Fibroblast of lung (primary cell): Measurements from ENCODE around the gene SLCO2B1. TPM values are rescaled to one million over a fixed set of nuclear protein-coding genes. Genes with fewer than 3 reads are reported as not detected.
A peak's percentile ranks its signal among the peaks of the same experiment; 100 is the strongest.

Experiments
- DNase-seq, 2 donors: peaks; one replicate each; pipeline versions ENCODE4 v3.0.0 to v3.0.0-alpha.2; 2010; ENCODE audit warnings: low read depth in 2 of 2
- H2AFZ ChIP-seq: 2 replicates; pipeline ENCODE4 v1.5.1; 2012; ENCODE audit warnings: low read length, control low read depth, inconsistent platforms
- H3K27ac ChIP-seq: 2 replicates; pipeline ENCODE4 v1.5.1; 2011; ENCODE audit warnings: low read length, control low read depth; ENCODE audit not compliant: insufficient read depth
- H3K27me3 ChIP-seq: 2 replicates; pipeline ENCODE4 v1.5.1; 2011; ENCODE audit warnings: mild to moderate bottlenecking, low read length; ENCODE audit not compliant: control insufficient read depth, insufficient read depth
- H3K36me3 ChIP-seq: 2 replicates; pipeline ENCODE4 v1.5.1; 2011; ENCODE audit warnings: low read length; ENCODE audit not compliant: control insufficient read depth, insufficient read depth
- H3K4me1 ChIP-seq: 2 replicates; pipeline ENCODE4 v1.5.1; 2011; ENCODE audit warnings: low read length; ENCODE audit not compliant: control insufficient read depth, insufficient read depth; ENCODE audit errors: extremely low read depth
- H3K4me2 ChIP-seq: 2 replicates; pipeline ENCODE4 v1.5.1; 2011; ENCODE audit warnings: low read length, control low read depth; ENCODE audit not compliant: insufficient read depth; ENCODE audit errors: extremely low read depth
- H3K4me3 ChIP-seq, 4 experiments: fragments of 200-600 bp in 1 of 4; sonication (generic) in 1 of 4; replicated peaks in 1 of 4; 2 replicates each; pipeline ENCODE4 v1.5.1; 2011 to 2016; ENCODE audit warnings: low read length in 4 of 4, low read depth in 3 of 4, mild to moderate bottlenecking in 3 of 4, control low read depth in 2 of 4, inconsistent platforms in 1 of 4, mixed read lengths in 1 of 4; ENCODE audit not compliant: insufficient read depth in 1 of 4; ENCODE audit errors: control extremely low read depth in 1 of 4
- H3K79me2 ChIP-seq: 2 replicates; pipeline ENCODE4 v1.5.1; 2012; ENCODE audit warnings: mild to moderate bottlenecking, low read length, inconsistent platforms; ENCODE audit not compliant: control insufficient read depth, insufficient read depth
- H3K9ac ChIP-seq: 2 replicates; pipeline ENCODE4 v1.5.1; 2011; ENCODE audit warnings: mild to moderate bottlenecking, low read length, control low read depth; ENCODE audit not compliant: insufficient read depth
- H3K9me3 ChIP-seq: 2 replicates; pipeline ENCODE4 v1.5.1; 2012; ENCODE audit warnings: low read depth, low read length; ENCODE audit not compliant: control insufficient read depth, insufficient read depth
- H4K20me1 ChIP-seq: 2 replicates; pipeline ENCODE4 v1.5.1; 2011; ENCODE audit warnings: low read length; ENCODE audit not compliant: control insufficient read depth, insufficient read depth; ENCODE audit errors: extremely low read depth
- EZH2 ChIP-seq: IDR thresholded peaks from 2 replicates; pipeline ENCODE4 v1.5.1; 2012; ENCODE audit warnings: low read length, control low read depth, mild to moderate bottlenecking; ENCODE audit errors: missing control alignments
- polyA plus RNA-seq, 2 donors: library from polyadenylated mRNA; depleted of rRNA in 1 of 2; stranded (reverse) in 1 of 2; unstranded in 1 of 2; fragments of >200 nt; gene quantifications; 2 replicates each; pipeline ENCODE4 v1.2.1, GENCODE V29; 2011 to 2012; ENCODE audit warnings: missing spikeins in 1 of 2
- total RNA-seq: library from RNA; depleted of rRNA; stranded (reverse); fragments of >200 nt; gene quantifications from 2 replicates; pipeline ENCODE4 v1.2.1, GENCODE V29; 2014
- TF ChIP-seq, protein P1 (sequence below), 2 donors: IDR thresholded peaks in 1 of 2; conservative IDR thresholded peaks in 1 of 2; 1 replicate in 1 of 2; 2 replicates in 1 of 2; pipeline ENCODE4 v1.5.1; 2011 to 2012; ENCODE audit warnings: low read length in 2 of 2, control low read depth in 1 of 2, inconsistent platforms in 1 of 2, low read depth in 1 of 2, mild to moderate bottlenecking in 1 of 2

Gene SLCO2B1
- total and polyA plus RNA-seq, 2 donors (not counting 1 experiment from before 2014, with no cell fraction given): not detected

DNA sequence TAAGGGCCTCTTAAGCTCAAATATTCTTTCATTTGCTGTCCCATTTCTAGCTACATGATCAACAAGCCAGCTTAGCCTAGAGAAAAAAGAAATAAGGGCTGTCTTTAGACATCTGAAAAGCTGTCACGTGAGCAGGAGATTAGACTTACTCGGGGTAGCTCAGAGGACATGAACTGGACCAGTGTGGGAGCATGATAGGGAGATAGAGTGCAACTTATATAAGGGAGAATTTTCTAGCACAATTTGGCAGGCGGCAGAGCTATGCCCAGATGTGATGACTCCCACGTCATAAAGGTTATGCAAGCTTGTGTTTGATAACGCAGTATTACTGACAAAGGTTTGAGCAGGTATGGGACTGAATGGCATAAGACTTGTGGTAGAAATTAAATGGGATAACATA is 61.5 kb downstream of the SLCO2B1 start:
- no peaks in the 10 kb centered on the region for H3K79me2 ChIP-seq
- H2AFZ ChIP-seq: no peak overlapping the region
- peaks cover 1% of the 10 kb centered on the region for H4K20me1 ChIP-seq
- TF ChIP-seq, protein P1, sequence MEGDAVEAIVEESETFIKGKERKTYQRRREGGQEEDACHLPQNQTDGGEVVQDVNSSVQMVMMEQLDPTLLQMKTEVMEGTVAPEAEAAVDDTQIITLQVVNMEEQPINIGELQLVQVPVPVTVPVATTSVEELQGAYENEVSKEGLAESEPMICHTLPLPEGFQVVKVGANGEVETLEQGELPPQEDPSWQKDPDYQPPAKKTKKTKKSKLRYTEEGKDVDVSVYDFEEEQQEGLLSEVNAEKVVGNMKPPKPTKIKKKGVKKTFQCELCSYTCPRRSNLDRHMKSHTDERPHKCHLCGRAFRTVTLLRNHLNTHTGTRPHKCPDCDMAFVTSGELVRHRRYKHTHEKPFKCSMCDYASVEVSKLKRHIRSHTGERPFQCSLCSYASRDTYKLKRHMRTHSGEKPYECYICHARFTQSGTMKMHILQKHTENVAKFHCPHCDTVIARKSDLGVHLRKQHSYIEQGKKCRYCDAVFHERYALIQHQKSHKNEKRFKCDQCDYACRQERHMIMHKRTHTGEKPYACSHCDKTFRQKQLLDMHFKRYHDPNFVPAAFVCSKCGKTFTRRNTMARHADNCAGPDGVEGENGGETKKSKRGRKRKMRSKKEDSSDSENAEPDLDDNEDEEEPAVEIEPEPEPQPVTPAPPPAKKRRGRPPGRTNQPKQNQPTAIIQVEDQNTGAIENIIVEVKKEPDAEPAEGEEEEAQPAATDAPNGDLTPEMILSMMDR (conservative IDR thresholded peaks at IDR 0.05 in 1 of 2, IDR thresholded peaks at IDR 0.05 in 1 of 2; ENCODE audit: low read depth in 1 of 2, low read length in 2 of 2): no peak
- no peak for TF ChIP-seq EZH2
- peaks cover 7% of the 10 kb centered on the region for H3K27me3 ChIP-seq
- no peak overlapping the region for H3K27ac ChIP-seq
- H3K36me3 ChIP-seq: no peaks in the 10 kb centered on the region
- no peak overlapping the region for H3K4me2 ChIP-seq
- DNase-seq: no peak
- no peaks in the 10 kb centered on the region for H3K9me3 ChIP-seq
- H3K9ac ChIP-seq: no peak overlapping the region
- no peaks in the 10 kb centered on the region for H3K4me1 ChIP-seq
- no peak overlapping the region for H3K4me3 ChIP-seq

DNA sequence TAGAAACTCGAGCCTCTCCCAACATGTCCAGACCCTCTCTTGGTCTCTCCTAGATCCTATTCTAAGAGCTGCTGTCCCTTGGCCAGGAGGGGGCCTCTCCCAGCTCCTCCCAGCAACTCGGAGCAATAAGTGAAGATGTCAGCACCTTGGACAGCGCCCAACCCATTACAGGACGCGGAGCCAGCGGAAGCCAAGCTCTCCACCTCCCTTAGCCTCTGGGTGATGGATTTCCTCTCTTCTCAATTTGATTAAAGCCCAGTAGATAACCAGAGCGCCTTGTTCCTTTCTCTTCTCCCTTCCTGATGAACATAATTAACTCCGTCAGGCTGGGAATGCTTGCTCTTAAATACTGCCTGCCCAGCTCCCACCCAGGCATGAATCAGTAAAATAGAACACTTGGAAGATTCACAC is 63.5 kb downstream of the SLCO2B1 start:
- no peaks in the 10 kb centered on the region for H3K79me2 ChIP-seq
- peaks cover 1% of the 10 kb centered on the region for H4K20me1 ChIP-seq
- no peaks in the 10 kb centered on the region for H3K36me3 ChIP-seq
- H3K27me3 ChIP-seq: no peaks in the 10 kb centered on the region
- no peaks in the 10 kb centered on the region for H3K9me3 ChIP-seq
- H3K4me2 ChIP-seq: no peak overlapping the region
- no peak overlapping the region for H2AFZ ChIP-seq
- no peak overlapping the region for H3K27ac ChIP-seq
- no peak for TF ChIP-seq EZH2
- TF ChIP-seq, protein P1 (conservative IDR thresholded peaks at IDR 0.05 in 1 of 2, IDR thresholded peaks at IDR 0.05 in 1 of 2; ENCODE audit: low read depth in 1 of 2, low read length in 2 of 2): peak; percentile 30 to 36
- H3K9ac ChIP-seq: no peak overlapping the region
- no peak overlapping the region for H3K4me3 ChIP-seq
- DNase-seq: peak; percentile 68 to 69
- no peaks in the 10 kb centered on the region for H3K4me1 ChIP-seq

GRCh38 chr11:75214843-75215242 is 63.9 kb downstream of the SLCO2B1 start:
- no peak overlapping the region for H3K27ac ChIP-seq
- TF ChIP-seq EZH2: no peak
- TF ChIP-seq, protein P1 (conservative IDR thresholded peaks at IDR 0.05 in 1 of 2, IDR thresholded peaks at IDR 0.05 in 1 of 2; ENCODE audit: low read depth in 1 of 2, low read length in 2 of 2): no peak
- H3K79me2 ChIP-seq: no peaks in the 10 kb centered on the region
- no peak for DNase-seq
- no peaks in the 10 kb centered on the region for H3K4me1 ChIP-seq
- no peak overlapping the region for H3K9ac ChIP-seq
- no peak overlapping the region for H3K4me2 ChIP-seq
- no peaks in the 10 kb centered on the region for H3K9me3 ChIP-seq
- no peaks in the 10 kb centered on the region for H3K27me3 ChIP-seq
- no peaks in the 10 kb centered on the region for H3K36me3 ChIP-seq
- no peak overlapping the region for H3K4me3 ChIP-seq
- no peak overlapping the region for H2AFZ ChIP-seq
- H4K20me1 ChIP-seq: peaks cover 1% of the 10 kb centered on the region
